Activated CD8-positive, alpha-beta memory T cell treated with anti-CD3 and anti-CD28 coated beads for 36 hours (primary cell): ENCODE measurements around the gene RER1. TPM values are rescaled to one million over a fixed set of nuclear protein-coding genes. Genes with fewer than 3 reads are reported as not detected.
"Not testable (repeated sequence)": the region's sequence is repeated elsewhere in the genome, so short reads cannot be mapped to it uniquely, and the experiment has no call there.

ENCODE experiments used
- CTCF ChIA-PET: fragments of 350-600 bp; sonication (Branson Sonifier 250); formaldehyde crosslinking; loops from one replicate; lab custom pipeline; 2021; ENCODE audit warnings: antibody characterized with exemption; lab: Charles Lee
- POLR2A ChIA-PET: fragments of 350-600 bp; sonication (Branson Sonifier 250); formaldehyde crosslinking; loops from one replicate; lab custom pipeline; 2021; ENCODE audit warnings: antibody characterized with exemption; lab: Charles Lee
- total RNA-seq, 2 experiments: library from RNA; stranded (reverse); gene quantifications; one replicate each; pipeline ENCODE4 v1.2.3, GENCODE V29; 2021

RER1 gene
- total RNA-seq, 2 experiments from 2014 or later: 188 to 209 TPM

DNA sequence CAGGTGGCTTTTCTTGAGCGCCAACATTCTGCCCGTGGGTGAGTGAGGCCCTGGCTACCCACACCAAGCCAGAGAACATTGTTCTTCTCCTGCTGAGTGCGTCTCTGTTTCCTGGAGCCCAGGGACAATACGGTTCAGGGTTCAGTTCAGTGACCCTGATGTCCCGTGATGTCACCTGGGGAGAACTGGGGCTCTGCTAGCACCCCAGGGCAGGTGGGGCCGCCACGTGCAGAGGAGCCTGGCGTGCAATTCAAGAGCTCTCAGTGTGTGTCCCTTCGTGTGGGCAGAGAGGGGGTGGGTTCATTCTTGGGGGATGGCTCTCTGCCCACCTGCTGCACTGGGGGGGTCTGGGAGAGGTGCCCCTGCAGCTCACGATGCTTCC lies 38.9 kb downstream of the RER1 start:
- CTCF ChIA-PET: interaction anchor here (0.5 to 1.4 kb wide), 3 partner anchors 12 to 280 kb away, joined by 3 to 5 read pairs (median 3); no protein-coding TSS in a partner anchor
- POLR2A ChIA-PET: interaction anchor here (1.1 kb wide), 1 partner anchor 10 kb away, joined by 3 read pairs; no protein-coding TSS in a partner anchor

DNA sequence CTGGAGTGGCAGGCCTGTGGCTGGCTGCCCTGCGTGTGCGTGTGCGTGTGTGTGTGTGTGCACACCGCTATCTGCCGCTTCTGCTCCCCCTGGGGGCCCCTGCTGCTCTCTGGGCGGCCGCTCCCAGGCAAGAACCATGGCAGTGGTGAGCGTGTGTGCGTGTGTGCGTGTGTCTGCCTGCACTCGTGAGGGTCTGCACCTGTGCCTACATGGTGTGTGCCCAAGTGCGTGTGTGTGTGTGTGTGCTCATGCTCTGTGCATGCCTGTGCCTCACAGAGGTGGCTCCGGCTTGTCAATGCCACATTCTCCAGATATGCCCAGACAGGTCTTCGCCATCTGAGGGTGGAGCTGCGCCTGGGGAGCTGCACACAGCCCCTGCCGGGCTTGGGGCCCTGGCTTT lies 39.5 kb downstream of the RER1 start:
- ChIA-PET CTCF (no interaction called here), POLR2A (interaction anchor here (1.1 kb wide), 1 partner anchor 11 kb away, joined by 3 read pairs; no protein-coding TSS in a partner anchor)

DNA sequence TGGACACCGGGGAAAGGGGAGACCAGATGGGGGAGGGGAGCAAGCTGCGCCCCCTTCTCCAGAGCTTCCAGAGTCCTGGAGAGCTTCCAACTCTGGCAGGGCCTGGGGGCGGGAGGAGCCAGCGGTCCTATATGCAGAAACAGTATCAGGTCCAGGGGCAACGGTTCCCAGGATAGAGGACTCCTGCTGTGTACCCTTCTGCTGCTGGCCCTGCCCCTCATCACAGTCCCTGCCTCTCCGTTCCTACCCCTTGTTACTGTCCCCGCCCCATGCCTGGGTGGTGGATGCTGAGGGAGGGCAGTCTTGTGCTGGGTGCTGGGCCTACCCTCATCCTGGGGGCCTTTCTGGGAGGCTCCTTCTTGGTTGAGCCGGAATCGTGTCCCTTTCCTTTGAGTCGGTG lies 39.9 kb downstream of the RER1 start:
- POLR2A ChIA-PET: interaction anchor here (1.1 kb wide), 1 partner anchor 11 kb away, joined by 3 read pairs; no protein-coding TSS in a partner anchor
- CTCF ChIA-PET: no interaction called here

DNA sequence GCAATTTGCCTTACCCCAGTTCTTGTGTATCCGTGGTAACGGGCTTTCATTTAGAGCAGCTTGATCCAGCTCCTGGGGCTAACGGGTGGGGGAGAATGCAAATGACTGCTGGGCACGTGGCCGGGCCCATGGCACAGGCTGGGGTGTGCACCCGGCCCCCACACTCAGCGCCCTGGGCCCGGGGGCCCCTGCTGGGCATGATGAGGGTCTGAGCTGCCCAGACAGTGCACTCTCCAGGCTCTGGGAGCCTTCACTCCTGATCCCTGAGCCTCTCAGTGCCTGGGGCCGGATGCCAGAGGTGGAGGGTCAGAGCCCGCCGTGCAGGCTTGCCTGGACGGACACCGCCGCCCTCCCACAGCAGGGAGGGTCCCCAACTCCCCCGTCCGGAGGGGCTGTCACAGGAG lies 40.8 kb downstream of the RER1 start:
- POLR2A ChIA-PET: no interaction called here

DNA sequence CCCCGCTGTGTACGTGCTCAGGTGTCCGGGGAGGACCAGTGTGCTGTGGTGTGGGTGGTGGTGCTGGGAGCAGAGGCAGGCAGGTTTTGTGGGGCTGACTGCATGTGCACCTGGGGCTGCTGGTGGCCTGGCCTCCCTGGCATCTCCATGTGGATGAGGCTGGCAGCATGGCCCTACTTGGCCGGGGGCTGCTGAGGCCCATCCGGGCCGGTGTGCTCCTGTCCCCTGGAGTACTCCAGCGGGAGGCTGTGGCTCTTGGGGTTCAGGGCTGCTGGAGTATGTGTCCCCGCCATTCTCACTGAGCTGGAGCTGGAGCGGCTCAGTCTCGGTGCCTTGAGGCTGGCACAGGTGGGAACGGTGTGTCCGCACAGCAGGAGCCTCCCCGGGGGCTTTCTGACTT lies 41.6 kb downstream of the RER1 start:
- CTCF ChIA-PET: no interaction called here
- POLR2A ChIA-PET: no interaction called here

More for the DNA sequence above, 40.8 kb downstream of the RER1 start:
- CTCF ChIA-PET: no interaction called here

DNA sequence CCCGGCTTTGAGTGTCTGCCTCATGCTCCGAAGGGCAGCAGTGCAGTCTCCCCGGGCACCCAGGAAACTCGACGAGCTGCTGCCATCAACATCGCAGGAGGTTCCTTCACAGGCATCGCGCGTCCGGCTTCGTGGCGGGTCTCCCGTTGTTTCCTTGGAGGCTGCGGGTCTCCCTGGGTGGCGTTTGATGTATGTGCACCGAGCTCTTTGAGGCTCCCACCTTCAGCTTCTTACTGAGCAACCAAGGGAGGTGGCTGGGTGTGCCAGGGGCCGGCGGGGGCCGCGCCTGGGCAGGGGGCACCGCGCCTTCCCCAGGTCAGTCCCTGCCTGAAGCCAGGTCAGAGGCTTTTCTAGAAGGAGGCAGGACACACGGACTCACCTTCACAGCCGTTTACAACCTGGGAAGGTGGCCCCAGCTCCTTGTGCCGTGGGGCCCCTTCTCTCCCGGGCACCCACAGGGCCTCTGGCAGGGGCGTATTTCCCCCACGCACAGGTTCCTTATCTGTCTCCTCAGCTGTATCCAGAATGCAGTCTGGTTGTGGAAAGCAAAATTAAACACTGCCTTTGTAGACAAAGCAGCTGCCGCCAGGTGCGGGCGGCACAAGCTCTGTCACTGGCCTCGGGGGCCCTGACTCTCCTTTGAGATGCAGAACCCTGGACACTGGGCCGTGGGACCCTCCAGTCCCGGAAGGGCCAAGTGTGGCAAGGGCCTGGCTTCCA lies 42.5 kb downstream of the RER1 start:
- ChIA-PET CTCF (no interaction called here), POLR2A (no interaction called here)

DNA sequence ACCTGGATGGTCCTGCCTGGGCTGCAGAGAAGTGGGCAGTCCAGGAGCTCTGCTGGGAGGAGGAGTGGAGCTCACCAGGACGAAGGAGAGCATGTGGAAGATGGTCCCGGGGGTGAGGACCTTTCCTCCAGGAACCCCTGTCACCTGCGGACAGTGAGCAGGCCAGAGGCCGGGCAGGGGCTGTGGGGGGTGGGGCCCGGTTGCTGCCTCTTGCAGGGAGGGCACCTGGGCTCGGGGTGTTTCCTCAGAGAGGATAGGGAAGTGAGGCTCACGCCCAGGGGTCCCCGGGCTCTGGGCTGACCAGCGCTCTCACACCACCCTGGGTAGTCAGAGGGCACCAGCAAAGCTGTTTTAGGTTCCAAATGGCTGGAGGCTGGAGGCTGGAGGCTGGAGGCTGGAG lies 43.5 kb downstream of the RER1 start:
- ChIA-PET POLR2A (no interaction called here), CTCF (no interaction called here)

DNA sequence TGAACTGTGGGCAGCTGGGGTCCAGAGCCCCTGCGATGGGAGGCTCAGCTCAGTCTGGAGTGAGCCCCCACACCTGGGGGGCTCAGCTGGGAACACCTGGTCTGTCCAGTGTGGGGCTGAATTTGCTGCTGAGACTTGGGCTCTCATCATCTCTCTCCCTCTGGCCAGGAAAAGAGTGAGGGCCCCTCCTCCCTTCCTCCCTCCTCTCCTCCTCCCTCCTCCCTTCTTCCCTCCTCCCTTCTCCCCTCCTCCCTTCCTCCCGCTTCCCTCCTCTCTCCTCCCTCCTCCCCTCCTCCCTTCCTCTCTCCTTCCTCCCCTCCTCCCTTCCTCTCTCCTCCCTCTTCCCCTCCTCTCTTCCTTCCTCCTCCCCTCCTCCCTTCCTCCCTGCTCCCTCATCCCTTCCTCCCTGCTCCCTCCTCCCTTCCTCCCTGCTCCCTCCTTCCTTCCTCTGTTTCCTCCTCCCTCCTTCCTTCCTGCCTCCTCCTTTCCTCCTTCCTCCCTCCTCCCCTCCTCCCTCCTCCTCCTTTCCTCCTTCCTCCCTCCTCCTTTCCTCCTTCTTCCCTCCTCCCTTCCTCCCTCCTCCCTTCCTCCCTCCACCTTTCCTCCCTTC lies 44.2 kb downstream of the RER1 start:
- CTCF ChIA-PET: no interaction called here
- POLR2A ChIA-PET: no interaction called here

DNA sequence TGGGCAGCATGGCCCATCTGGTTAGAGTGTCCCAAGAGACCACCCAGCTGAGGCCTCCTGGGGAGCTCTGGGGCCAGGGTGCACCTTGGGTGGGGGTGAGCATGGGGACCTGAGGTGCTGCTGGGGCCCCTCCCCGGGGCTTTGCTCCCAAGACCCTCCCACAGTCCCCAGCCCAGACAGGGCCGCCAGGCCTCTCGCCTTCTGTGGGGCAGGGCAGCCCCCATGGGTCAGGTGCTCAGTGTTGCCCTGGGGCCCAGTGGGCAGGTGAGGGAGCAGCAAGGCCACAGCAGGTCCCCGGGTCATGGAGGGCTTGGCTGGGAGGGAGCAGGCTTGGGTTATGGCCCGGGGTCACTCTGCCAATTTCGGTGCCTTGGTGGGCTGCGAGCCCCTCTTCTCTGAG lies 45.2 kb downstream of the RER1 start:
- ChIA-PET POLR2A (no interaction called here), CTCF (no interaction called here)

DNA sequence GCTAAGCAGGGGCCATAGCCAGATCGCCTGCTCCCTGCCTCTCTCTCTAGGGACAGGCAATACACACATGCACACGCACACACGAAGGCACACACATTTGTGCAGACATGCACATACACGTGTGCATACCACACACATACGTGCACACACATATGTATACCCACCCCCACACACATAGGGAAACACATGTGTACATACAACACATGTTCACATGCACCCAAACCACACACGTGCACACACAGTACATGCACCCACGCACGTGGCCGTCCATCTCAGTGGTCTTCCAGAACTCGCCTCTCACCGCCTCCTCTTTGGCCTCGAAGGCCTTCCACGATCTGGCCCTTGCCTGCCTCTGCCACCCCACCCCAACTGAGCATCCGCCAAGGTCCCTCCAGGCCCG lies 46.0 kb downstream of the RER1 start:
- POLR2A ChIA-PET: no interaction called here
- CTCF ChIA-PET: no interaction called here

DNA sequence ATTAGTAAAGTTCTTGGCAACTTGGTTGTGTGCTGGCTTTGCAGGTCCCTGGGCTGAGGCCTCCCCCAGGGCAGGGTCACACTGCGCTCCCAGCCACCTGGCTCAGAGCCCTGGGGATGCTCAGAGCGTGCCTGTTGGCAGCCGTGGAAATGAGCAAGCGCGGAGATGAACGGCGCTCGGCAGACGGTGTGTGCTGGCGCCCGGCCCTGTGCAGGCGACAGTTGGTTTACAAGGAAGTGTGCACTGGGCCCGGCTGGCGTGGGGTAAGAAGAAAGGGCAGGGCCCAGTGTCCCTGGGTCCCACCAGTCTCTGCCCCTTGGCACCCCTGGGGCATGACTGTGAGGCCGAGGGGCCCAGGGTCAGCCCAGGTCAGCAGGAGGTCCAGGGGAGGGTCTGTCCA lies 46.4 kb downstream of the RER1 start:
- POLR2A ChIA-PET: no interaction called here
- CTCF ChIA-PET: no interaction called here

DNA sequence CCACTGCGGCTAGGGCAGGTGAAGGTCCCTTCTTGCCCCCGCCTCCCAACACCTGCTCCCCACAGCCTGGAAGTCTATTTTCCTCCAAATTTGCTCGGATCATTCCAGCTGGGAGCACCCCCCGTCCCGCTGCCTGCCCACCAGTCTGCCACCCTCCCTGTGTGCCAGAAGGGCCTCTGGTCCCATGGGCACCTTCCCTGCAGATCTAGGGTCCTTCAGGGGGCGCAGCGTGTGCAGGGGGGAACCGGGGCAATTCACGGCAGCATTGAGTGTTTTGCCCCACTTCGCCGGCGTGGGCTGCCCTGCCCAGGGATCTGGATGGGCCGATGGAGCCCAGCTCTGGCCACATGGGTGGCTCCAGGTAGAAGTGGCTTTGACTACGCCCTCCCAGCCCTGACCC lies 47.0 kb downstream of the RER1 start:
- ChIA-PET POLR2A (no interaction called here), CTCF (no interaction called here)

DNA sequence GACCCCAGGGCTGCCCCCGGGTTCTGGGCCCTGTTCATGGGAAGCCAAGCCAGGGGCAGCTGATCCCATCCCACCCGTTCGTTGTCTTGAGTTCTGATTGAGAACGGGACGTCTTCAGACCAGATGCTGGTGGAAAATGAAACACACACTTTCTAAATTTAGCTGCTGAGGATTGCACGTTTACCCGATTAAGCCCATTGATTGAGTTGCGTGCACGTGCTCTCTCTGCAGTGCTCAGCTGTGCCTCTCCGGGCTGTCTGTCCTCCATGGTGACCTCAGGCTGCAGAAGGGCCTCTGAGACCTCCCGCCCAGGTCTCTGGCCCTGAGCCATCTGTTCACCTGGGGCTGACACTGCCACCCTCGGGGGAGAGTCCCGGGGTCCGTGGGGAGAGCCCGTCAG lies 47.7 kb downstream of the RER1 start:
- ChIA-PET POLR2A (no interaction called here), CTCF (interaction anchor here (1.0 kb wide), 1 partner anchor 9 kb away, joined by 3 read pairs; no protein-coding TSS in a partner anchor)

DNA sequence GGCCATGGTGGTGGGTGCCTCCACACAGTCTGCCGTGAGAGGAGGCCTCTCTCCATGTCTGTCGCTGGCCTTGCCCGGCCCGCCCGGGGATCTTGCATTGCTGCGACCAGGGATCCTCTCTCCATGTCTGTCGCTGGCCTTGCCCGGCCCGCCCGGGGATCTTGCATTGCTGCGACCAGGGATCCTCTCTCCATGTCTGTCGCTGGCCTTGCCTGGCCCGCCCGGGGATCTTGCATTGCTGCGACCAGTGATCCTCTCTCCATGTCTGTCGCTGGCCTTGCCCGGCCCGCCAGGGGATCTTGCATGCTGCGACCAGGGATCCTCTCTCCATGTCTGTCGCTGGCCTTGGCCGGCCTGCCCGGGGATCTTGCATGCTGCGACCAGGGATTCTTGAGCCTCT lies 48.7 kb downstream of the RER1 start:
- POLR2A ChIA-PET, CTCF ChIA-PET: not testable (repeated sequence)

DNA sequence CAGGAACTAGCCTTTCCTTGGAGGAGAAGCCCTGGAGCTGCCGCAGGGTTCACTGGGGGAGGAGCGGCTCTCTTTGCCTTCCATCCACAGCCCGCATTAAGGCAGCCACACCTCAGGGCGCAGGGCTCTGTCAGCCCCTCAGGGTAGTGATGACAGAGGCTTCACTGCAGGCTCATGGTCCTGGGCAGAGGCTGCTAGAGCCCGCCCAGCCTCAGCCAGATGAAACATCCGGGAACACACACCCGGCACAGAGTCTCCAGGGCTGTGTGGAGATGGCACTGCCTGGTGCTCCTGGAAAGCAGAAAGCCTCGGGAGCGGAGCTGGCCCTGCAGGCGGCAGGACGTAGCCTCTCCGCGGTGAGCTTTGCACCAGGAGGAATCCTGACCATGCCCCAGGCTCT lies 50.1 kb downstream of the RER1 start:
- ChIA-PET CTCF (no interaction called here), POLR2A (no interaction called here)

DNA sequence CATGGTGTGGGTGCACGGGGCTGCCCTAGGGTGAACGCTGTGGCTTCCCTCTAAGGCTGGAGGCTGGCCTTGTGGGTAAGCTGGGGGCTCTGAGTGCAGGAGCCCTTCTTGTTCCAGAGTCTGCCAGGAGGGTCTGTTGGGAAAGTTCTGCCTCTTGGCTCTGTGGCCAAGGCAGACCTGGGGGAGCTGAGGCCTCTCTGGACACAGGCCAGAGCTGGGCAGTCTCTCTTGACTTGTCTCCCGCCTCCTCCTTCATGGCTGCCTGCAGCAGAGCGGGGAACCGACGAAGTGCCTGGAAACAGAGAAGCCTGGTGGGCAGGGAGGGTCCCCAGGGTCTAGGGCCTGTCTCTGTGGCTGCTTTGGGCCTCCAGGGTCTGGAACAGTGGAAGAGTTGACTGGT lies 51.0 kb downstream of the RER1 start:
- POLR2A ChIA-PET: no interaction called here
- CTCF ChIA-PET: interaction anchor here (0.8 kb wide), 1 partner anchor 13 kb away, joined by 3 read pairs; no protein-coding TSS in a partner anchor

DNA sequence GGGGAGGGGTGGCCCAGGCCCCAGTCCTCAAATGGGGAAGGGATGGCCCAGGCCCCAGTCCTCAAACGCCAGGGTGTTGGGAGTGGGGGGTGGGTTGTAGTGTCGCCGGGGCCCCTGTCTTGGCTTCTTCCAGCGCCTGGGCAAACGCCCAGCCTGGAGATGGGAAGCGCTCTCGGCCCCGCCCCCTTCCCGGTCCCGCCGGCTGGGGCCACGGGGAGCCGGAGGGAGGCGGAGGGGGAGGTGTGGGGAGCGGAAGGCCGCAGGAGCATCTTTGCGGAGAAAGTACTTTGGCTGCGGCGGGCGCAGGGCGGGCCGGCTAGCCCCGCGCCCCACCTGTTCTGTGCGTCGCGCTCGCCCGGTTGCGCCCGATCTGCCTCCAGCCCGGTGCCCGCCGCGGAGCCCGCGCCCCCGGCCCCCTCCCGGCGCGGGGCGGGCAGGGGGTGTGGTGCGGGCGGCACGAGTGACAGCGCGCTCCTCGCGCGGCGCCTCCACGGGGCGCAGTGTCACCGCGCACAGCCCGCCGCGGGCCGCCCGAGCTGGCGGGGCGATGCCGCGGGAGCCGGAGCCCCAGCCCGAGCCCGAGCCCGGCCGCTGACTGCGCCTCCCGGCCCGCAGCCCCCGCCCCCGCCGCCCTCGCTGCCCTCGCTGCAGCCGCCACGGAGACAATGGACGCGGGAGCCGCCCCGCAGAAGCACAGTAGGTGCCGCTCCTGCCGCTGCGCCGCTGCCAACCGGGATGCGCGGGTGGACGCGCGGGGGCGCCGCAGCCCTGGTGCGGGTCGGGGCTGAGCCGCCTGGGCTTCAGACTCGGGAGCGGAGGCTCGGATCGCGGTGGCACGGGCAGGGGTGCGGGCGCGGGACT lies 51.9 kb downstream of the RER1 start:
- ChIA-PET CTCF (interaction anchor here (0.9 kb wide), 1 partner anchor 104 kb away, joined by 5 read pairs; no protein-coding TSS in a partner anchor), POLR2A (no interaction called here)

DNA sequence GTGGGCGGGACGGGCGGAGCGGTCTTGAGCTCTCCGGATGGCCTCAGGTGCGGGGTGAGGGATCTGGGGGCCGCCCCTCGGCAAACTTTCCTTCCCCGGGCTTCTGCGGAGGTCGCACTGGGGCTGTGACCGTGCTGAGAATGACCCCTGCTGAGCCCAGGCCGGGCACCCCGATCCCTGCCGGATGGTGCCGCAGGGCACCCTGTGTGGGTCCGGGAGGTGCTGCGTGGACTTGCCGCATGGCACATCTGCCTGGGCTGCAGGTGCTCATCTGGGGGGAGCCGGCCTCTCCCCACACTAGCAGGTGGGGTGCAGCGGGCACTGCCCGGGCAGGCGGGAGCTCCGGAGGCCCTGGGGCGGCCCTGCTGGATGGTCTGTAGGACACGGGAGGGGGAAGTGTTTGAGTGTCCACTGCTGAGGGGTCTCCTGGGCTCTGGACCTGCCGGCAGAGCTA lies 52.5 kb downstream of the RER1 start:
- ChIA-PET CTCF (interaction anchor here (0.9 kb wide), 1 partner anchor 104 kb away, joined by 5 read pairs; no protein-coding TSS in a partner anchor), POLR2A (no interaction called here)

DNA sequence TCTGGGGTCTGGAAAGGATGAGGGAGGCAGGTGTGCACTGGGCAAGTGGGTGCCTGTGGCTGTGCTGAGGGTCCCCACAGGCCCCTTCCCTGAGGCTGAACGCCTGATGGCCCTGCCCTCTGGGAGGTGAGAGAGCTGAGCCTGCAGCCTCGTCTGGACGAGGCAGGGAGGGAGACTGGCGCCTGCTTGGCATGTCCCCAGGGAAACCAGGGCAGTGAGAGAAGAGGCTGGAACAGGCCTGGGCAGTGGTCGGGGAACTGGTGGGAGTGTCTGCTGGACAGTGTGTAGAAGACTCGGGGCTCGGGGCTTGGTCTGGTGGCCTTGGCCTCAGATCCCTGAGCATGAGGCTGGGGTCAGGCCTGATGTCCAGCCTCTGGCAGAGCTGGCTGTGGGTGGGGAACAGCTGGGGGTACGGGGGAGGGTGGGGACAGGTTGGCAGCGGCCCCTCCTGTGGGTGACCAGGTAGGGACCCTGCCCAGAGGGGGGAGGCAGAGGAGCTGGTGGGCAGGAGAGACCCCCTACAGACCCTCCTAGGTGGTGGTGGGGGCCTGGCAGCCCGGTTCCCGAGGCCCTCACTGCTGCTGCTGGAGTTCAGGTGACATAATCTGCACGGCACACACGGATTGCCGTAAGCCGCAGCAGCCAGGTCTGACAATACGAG lies 53.7 kb downstream of the RER1 start:
- ChIA-PET POLR2A (no interaction called here), CTCF (no interaction called here)
